WTC11 (cell line): ENCODE results near the gene COX5A. TPM values are rescaled to one million over a fixed set of nuclear protein-coding genes. Genes with fewer than 3 reads are reported as not detected.

Experiments used
- ATAC-seq: fragments of 200-7000 bp; cut with Tn5 transposase; 2 replicates; pipeline ENCODE4 v1.10.0; 2021; ENCODE audit warnings: mild to moderate bottlenecking, moderate library complexity
- CTCF ChIA-PET: fragments of 300-600 bp; sonication (Branson Sonifier 250); formaldehyde crosslinking; loops from one replicate; lab custom pipeline; 2021; ENCODE audit warnings: antibody characterized with exemption; lab: Charles Lee
- POLR2A ChIA-PET: fragments of 350-600 bp; sonication (Branson Sonifier 250); formaldehyde crosslinking; loops from one replicate; lab custom pipeline; 2021; ENCODE audit warnings: antibody characterized with exemption; lab: Charles Lee
- DNase-seq: peaks from one replicate; pipeline ENCODE4 v3.0.0; 2021; ENCODE audit warnings: low spot score
- H3K27ac Mint-ChIP-seq: 2 replicates; pipeline ENCODE4 v1.8.0; 2021; ENCODE audit warnings: mixed read lengths
- H3K27me3 Mint-ChIP-seq: 2 replicates; pipeline ENCODE4 v1.8.0; 2021; ENCODE audit warnings: low read depth, mild to moderate bottlenecking, moderate library complexity, mixed read lengths
- H3K36me3 Mint-ChIP-seq: 2 replicates; pipeline ENCODE4 v1.8.0; 2021; ENCODE audit warnings: mixed read lengths
- H3K4me1 Mint-ChIP-seq: 2 replicates; pipeline ENCODE4 v1.8.0; 2022; ENCODE audit warnings: mixed read lengths
- H3K4me3 Mint-ChIP-seq: 2 replicates; pipeline ENCODE4 v1.8.0; 2021; ENCODE audit warnings: mild to moderate bottlenecking, moderate library complexity, mixed read lengths
- H3K9me3 Mint-ChIP-seq: 2 replicates; pipeline ENCODE4 v1.8.0; 2021; ENCODE audit warnings: mixed read lengths
- ATF1 ChIP-seq: sonication (generic); formaldehyde crosslinking; IDR thresholded peaks from 2 replicates; pipeline ENCODE4 v1.8.1; 2023; ENCODE audit warnings: mild to moderate bottlenecking, moderate library complexity, missing genetic modification reagents
- CREB1 ChIP-seq: sonication (generic); formaldehyde crosslinking; IDR thresholded peaks from 2 replicates; pipeline ENCODE4 v1.8.0; 2023; ENCODE audit warnings: mild to moderate bottlenecking, missing genetic modification reagents
- CREM ChIP-seq: sonication (generic); formaldehyde crosslinking; IDR thresholded peaks from 2 replicates; pipeline ENCODE4 v1.8.1; 2022; ENCODE audit warnings: mild to moderate bottlenecking, missing genetic modification reagents, moderate library complexity
- ESRRA ChIP-seq: sonication (generic); formaldehyde crosslinking; IDR thresholded peaks from 2 replicates; pipeline ENCODE4 v1.8.1; 2022; ENCODE audit warnings: mild to moderate bottlenecking, missing genetic modification reagents, borderline replicate concordance
- ETV6 ChIP-seq: sonication (generic); formaldehyde crosslinking; IDR thresholded peaks from 2 replicates; pipeline ENCODE4 v1.8.1; 2022; ENCODE audit warnings: mild to moderate bottlenecking, missing genetic modification reagents
- GABPB1 ChIP-seq: sonication (generic); formaldehyde crosslinking; IDR thresholded peaks from 2 replicates; pipeline ENCODE4 v1.8.1; 2023; ENCODE audit warnings: mild to moderate bottlenecking, missing genetic modification reagents
- GTF2I ChIP-seq: fragments of 250-450 bp; sonication (Bioruptor Pico); conservative IDR thresholded peaks from 2 replicates; pipeline ENCODE4 v1.4.0; 2021; ENCODE audit warnings: mild to moderate bottlenecking
- MXD4 ChIP-seq: fragments of 250-450 bp; sonication (Bioruptor Pico); IDR thresholded peaks from 2 replicates; pipeline ENCODE4 v1.8.0; 2021; ENCODE audit warnings: mild to moderate bottlenecking, moderate library complexity, borderline replicate concordance
- NFE2L1 ChIP-seq: sonication (generic); formaldehyde crosslinking; IDR thresholded peaks from 2 replicates; pipeline ENCODE4 v1.8.1; 2023; ENCODE audit warnings: missing genetic modification reagents
- RORB ChIP-seq: fragments of 250-450 bp; sonication (Bioruptor Pico); IDR thresholded peaks from 2 replicates; pipeline ENCODE4 v1.9.0; 2021; ENCODE audit warnings: mild to moderate bottlenecking
- SMAD4 ChIP-seq: sonication (generic); formaldehyde crosslinking; IDR thresholded peaks from 2 replicates; pipeline ENCODE4 v1.8.0; 2022; ENCODE audit warnings: mild to moderate bottlenecking, missing genetic modification reagents
- SOX15 ChIP-seq: fragments of 250-450 bp; sonication (Bioruptor Pico); IDR thresholded peaks from 2 replicates; pipeline ENCODE4 v1.9.0; 2021; ENCODE audit warnings: mild to moderate bottlenecking
- TP53 ChIP-seq: sonication (generic); formaldehyde crosslinking; IDR thresholded peaks from 2 replicates; pipeline ENCODE4 v1.8.1; 2023; ENCODE audit warnings: mild to moderate bottlenecking, missing genetic modification reagents
- ZNF138 ChIP-seq: sonication (generic); formaldehyde crosslinking; conservative IDR thresholded peaks from 2 replicates; pipeline ENCODE4 v1.8.1; 2022; ENCODE audit warnings: mild to moderate bottlenecking, moderate library complexity, missing genetic modification reagents
- total RNA-seq: library from RNA; stranded (reverse); gene quantifications from 3 replicates; pipeline ENCODE4 v1.2.3, GENCODE V29; 2021
- TF ChIP-seq, protein P1 (sequence below): fragments of 250-450 bp; sonication (Bioruptor Pico); IDR thresholded peaks from 2 replicates; pipeline ENCODE4 v1.9.0; 2021; ENCODE audit warnings: mild to moderate bottlenecking, borderline replicate concordance
- TF ChIP-seq, protein P2 (sequence below): sonication (generic); formaldehyde crosslinking; IDR thresholded peaks from 2 replicates; pipeline ENCODE4 v1.8.0; 2023; ENCODE audit warnings: missing genetic modification reagents
- TF ChIP-seq, protein P3 (sequence below): sonication (generic); formaldehyde crosslinking; IDR thresholded peaks from 2 replicates; pipeline ENCODE4 v1.8.1; 2022; ENCODE audit warnings: low read depth, mild to moderate bottlenecking, moderate library complexity, missing genetic modification reagents, borderline replicate concordance
- TF ChIP-seq, protein P4 (sequence below): sonication (generic); formaldehyde crosslinking; IDR thresholded peaks from 2 replicates; pipeline ENCODE4 v1.8.1; 2023; ENCODE audit warnings: mild to moderate bottlenecking, missing genetic modification reagents
- TF ChIP-seq, protein P5 (sequence below): fragments of 250-450 bp; sonication (Bioruptor Pico); IDR thresholded peaks from 2 replicates; pipeline ENCODE4 v1.9.0; 2021; ENCODE audit warnings: moderate library complexity, mild to moderate bottlenecking, inconsistent platforms, borderline replicate concordance
- TF ChIP-seq, protein P6 (sequence below): sonication (generic); formaldehyde crosslinking; IDR thresholded peaks from 2 replicates; pipeline ENCODE4 v1.8.0; 2022; ENCODE audit warnings: mild to moderate bottlenecking, missing genetic modification reagents
- TF ChIP-seq, protein P7 (sequence below): sonication (generic); formaldehyde crosslinking; IDR thresholded peaks from 2 replicates; pipeline ENCODE4 v1.8.0; 2022; ENCODE audit warnings: mild to moderate bottlenecking, missing genetic modification reagents

COX5A gene
- total RNA-seq, 1 experiment from 2014 or later, result 354 TPM

DNA sequence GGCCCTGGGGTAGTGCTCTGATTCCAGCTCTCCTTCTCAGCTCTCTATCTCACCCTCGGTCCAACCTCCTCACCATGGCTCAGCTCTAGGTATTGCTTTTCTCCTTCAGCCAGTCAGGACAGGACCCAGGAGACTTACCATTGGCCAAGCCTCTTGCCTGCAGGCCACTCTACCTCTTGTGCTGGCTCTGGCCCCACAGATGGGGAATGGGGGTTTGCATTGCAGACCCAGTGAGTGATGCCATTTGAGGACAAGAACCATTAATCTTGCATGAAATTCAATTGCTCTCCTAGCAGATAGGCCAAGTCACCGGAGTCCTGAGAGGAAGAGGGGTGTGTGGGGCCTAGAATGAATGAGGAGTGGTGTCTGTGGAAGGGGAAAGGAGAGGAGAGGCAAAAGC lies 24.8 kb upstream of the COX5A start:
- peaks cover 31% of the 10 kb centered on the region for H3K4me1 Mint-ChIP-seq
- no peaks in the 10 kb centered on the region for H3K9me3 Mint-ChIP-seq
- H3K27ac Mint-ChIP-seq, result no peak overlapping the region
- DNase-seq (no peak), ATAC-seq (no peak)
- no peak for TF ChIP-seq SMAD4
- TF ChIP-seq, protein P1, sequence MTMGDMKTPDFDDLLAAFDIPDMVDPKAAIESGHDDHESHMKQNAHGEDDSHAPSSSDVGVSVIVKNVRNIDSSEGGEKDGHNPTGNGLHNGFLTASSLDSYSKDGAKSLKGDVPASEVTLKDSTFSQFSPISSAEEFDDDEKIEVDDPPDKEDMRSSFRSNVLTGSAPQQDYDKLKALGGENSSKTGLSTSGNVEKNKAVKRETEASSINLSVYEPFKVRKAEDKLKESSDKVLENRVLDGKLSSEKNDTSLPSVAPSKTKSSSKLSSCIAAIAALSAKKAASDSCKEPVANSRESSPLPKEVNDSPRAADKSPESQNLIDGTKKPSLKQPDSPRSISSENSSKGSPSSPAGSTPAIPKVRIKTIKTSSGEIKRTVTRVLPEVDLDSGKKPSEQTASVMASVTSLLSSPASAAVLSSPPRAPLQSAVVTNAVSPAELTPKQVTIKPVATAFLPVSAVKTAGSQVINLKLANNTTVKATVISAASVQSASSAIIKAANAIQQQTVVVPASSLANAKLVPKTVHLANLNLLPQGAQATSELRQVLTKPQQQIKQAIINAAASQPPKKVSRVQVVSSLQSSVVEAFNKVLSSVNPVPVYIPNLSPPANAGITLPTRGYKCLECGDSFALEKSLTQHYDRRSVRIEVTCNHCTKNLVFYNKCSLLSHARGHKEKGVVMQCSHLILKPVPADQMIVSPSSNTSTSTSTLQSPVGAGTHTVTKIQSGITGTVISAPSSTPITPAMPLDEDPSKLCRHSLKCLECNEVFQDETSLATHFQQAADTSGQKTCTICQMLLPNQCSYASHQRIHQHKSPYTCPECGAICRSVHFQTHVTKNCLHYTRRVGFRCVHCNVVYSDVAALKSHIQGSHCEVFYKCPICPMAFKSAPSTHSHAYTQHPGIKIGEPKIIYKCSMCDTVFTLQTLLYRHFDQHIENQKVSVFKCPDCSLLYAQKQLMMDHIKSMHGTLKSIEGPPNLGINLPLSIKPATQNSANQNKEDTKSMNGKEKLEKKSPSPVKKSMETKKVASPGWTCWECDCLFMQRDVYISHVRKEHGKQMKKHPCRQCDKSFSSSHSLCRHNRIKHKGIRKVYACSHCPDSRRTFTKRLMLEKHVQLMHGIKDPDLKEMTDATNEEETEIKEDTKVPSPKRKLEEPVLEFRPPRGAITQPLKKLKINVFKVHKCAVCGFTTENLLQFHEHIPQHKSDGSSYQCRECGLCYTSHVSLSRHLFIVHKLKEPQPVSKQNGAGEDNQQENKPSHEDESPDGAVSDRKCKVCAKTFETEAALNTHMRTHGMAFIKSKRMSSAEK, result no peak
- TF ChIP-seq, protein P2, sequence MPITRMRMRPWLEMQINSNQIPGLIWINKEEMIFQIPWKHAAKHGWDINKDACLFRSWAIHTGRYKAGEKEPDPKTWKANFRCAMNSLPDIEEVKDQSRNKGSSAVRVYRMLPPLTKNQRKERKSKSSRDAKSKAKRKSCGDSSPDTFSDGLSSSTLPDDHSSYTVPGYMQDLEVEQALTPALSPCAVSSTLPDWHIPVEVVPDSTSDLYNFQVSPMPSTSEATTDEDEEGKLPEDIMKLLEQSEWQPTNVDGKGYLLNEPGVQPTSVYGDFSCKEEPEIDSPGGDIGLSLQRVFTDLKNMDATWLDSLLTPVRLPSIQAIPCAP (CRISPR knock-in tag), result no peak
- no peak for TF ChIP-seq MXD4 (CRISPR knock-in tag)
- no peak for TF ChIP-seq GTF2I (CRISPR knock-in tag)
- TF ChIP-seq ETV6 (CRISPR knock-in tag), result no peak
- TF ChIP-seq, protein P3, sequence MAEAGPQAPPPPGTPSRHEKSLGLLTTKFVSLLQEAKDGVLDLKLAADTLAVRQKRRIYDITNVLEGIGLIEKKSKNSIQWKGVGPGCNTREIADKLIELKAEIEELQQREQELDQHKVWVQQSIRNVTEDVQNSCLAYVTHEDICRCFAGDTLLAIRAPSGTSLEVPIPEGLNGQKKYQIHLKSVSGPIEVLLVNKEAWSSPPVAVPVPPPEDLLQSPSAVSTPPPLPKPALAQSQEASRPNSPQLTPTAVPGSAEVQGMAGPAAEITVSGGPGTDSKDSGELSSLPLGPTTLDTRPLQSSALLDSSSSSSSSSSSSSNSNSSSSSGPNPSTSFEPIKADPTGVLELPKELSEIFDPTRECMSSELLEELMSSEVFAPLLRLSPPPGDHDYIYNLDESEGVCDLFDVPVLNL, result no peak
- TF ChIP-seq CREB1 (CRISPR knock-in tag), result no peak
- no peak for TF ChIP-seq CREM (CRISPR knock-in tag)
- no peak for TF ChIP-seq GABPB1 (CRISPR knock-in tag)
- TF ChIP-seq NFE2L1 (CRISPR knock-in tag), result no peak
- POLR2A ChIA-PET, result no interaction called here
- peaks cover 42% of the 10 kb centered on the region for H3K27me3 Mint-ChIP-seq
- H3K4me3 Mint-ChIP-seq, result no peak overlapping the region
- CTCF ChIA-PET, result interaction anchor here (1.2 to 1.8 kb wide), 3 partner anchors 12 to 194 kb away, joined by 3 to 5 read pairs (median 4); no protein-coding TSS in a partner anchor
- no peaks in the 10 kb centered on the region for H3K36me3 Mint-ChIP-seq

DNA sequence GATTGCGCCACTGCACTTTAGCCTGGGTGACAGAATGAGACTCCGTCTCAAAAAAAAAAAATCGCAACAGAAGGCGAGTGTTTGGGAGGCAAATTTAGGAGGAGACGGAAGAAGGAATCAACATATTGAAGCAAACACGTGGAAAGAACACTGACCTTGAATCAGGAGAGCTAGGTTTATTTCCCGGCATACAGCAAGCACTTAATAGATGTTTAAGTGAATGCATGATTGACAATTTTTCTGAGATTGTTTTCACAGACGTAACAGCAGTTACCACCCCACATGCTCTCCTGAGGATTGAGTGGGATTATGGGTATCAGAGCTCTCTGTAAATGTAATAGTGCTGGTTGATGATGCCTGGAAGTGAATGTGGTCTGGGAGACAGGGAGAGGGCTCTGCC lies 24.3 kb upstream of the COX5A start:
- POLR2A ChIA-PET, result no interaction called here
- no peaks in the 10 kb centered on the region for H3K9me3 Mint-ChIP-seq
- H3K27me3 Mint-ChIP-seq, result peaks cover 47% of the 10 kb centered on the region
- CTCF ChIA-PET, result interaction anchor here (1.1 to 1.8 kb wide), 4 partner anchors 12 to 194 kb away, joined by 3 to 5 read pairs (median 4); no protein-coding TSS in a partner anchor
- no peak overlapping the region for H3K4me3 Mint-ChIP-seq
- H3K4me1 Mint-ChIP-seq, result peaks cover 31% of the 10 kb centered on the region
- DNase-seq (no peak), ATAC-seq (no peak)
- H3K36me3 Mint-ChIP-seq, result no peaks in the 10 kb centered on the region
- no peak overlapping the region for H3K27ac Mint-ChIP-seq
- TF ChIP-seq, protein P1, result no peak
- TF ChIP-seq, protein P4, sequence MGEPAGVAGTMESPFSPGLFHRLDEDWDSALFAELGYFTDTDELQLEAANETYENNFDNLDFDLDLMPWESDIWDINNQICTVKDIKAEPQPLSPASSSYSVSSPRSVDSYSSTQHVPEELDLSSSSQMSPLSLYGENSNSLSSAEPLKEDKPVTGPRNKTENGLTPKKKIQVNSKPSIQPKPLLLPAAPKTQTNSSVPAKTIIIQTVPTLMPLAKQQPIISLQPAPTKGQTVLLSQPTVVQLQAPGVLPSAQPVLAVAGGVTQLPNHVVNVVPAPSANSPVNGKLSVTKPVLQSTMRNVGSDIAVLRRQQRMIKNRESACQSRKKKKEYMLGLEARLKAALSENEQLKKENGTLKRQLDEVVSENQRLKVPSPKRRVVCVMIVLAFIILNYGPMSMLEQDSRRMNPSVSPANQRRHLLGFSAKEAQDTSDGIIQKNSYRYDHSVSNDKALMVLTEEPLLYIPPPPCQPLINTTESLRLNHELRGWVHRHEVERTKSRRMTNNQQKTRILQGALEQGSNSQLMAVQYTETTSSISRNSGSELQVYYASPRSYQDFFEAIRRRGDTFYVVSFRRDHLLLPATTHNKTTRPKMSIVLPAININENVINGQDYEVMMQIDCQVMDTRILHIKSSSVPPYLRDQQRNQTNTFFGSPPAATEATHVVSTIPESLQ (CRISPR knock-in tag), result no peak
- TF ChIP-seq TP53 (CRISPR knock-in tag) (no peak), ATF1 (CRISPR knock-in tag) (no peak), ZNF138 (CRISPR knock-in tag) (no peak), SOX15 (CRISPR knock-in tag) (no peak), RORB (CRISPR knock-in tag) (no peak), CREM (CRISPR knock-in tag) (no peak), ESRRA (CRISPR knock-in tag) (no peak)
- TF ChIP-seq, protein P5, sequence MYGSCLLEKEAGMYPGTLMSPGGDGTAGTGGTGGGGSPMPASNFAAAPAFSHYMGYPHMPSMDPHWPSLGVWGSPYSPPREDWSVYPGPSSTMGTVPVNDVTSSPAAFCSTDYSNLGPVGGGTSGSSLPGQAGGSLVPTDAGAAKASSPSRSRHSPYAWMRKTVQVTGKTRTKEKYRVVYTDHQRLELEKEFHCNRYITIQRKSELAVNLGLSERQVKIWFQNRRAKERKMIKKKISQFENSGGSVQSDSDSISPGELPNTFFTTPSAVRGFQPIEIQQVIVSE (CRISPR knock-in tag), result no peak
- TF ChIP-seq, protein P6, sequence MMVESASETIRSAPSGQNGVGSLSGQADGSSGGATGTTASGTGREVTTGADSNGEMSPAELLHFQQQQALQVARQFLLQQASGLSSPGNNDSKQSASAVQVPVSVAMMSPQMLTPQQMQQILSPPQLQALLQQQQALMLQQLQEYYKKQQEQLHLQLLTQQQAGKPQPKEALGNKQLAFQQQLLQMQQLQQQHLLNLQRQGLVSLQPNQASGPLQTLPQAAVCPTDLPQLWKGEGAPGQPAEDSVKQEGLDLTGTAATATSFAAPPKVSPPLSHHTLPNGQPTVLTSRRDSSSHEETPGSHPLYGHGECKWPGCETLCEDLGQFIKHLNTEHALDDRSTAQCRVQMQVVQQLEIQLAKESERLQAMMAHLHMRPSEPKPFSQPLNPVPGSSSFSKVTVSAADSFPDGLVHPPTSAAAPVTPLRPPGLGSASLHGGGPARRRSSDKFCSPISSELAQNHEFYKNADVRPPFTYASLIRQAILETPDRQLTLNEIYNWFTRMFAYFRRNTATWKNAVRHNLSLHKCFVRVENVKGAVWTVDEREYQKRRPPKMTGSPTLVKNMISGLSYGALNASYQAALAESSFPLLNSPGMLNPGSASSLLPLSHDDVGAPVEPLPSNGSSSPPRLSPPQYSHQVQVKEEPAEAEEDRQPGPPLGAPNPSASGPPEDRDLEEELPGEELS, result no peak
- TF ChIP-seq, protein P7, sequence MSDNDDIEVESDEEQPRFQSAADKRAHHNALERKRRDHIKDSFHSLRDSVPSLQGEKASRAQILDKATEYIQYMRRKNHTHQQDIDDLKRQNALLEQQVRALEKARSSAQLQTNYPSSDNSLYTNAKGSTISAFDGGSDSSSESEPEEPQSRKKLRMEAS, result no peak
